GM21423 (cell line): ENCODE data around the gene C10orf62.
"Not testable (repeated sequence)": the region's sequence is repeated elsewhere in the genome, so short reads cannot be mapped to it uniquely, and the experiment has no call there.

Source experiments
- ATAC-seq: cut with Tn5 transposase; IDR thresholded peaks from one replicate; pipeline ENCODE4 v1.9.1; 2021; ENCODE audit warnings: mild to moderate bottlenecking, moderate library complexity; ENCODE audit not compliant: unreplicated experiment

Gene C10orf62, protein sequence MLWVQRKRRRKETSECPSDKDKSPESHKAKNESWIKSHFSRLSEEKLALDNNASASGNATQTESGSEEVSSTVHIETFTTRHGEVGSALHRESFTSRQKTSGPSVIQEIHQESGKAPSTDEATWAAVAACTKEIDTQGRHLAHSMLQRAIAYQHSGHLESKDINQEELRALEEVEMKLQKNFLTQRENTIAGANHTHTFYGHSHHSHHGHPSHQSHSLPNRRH

DNA sequence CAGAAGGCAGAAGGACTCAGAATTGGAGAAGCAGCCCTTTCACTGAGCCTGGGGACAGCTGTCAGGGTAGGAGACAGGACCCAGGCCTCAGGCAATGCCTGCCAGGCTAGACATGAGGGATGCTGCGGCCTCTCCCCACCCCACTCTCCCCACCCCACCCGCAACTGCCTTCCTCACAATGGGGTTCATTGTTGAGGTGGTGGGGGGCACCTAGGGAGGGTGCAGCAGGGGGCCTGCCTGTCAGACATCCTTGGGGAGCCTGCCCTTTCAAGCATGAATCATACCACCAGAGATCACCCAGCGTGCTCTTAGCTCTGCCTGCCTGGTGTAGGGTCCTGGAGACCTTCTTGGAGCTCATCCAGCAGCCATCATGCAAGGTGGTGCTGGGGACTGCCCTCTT is at the start of gene C10orf62:
Gene C10orf62 (plus strand): TSS at position 243 of the 400 bp plus-strand sequence. CDS start 177 bp downstream, outside the sequence.
- no peak for ATAC-seq

DNA sequence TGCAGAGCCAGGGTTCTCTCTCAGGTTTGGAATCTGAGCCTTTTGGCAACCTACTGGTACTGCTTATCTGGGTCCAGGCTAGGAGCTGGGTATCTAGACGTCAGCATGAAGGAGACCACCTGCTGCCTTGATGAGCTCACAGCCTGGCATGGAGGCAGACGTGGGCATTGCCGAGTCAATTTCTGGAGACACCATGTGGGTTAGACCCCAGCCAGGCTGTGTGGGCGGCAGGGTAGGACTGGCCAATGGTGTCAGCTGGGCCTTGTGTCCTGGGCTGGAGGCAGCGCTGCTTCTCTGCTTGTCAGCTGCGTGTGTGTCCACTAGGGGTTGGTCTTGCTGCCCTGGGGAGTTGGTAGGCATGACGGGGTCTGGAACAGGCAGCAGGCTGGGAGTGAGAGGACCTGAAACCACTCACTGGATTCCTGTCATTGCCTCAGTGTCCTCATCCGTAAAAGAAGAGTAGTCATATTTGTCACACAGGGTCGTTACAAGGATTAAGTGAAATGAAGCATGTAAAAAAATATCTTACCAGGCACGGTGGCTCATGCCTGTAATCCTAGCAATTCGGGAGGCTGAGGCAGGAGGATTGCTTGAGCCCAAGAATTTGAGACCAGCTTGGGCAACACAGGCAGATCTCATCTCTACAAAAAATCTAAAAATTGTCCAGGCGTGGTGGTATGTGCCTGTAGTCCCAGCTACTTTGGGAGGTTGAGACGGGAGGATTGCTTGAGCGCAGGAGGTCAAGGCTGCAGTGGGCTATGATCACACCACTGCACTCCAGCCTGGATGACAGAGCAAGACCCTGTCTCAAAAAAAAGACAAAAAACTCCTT is 48.6 kb upstream of the C10orf62 start:
- ATAC-seq: no peak

DNA sequence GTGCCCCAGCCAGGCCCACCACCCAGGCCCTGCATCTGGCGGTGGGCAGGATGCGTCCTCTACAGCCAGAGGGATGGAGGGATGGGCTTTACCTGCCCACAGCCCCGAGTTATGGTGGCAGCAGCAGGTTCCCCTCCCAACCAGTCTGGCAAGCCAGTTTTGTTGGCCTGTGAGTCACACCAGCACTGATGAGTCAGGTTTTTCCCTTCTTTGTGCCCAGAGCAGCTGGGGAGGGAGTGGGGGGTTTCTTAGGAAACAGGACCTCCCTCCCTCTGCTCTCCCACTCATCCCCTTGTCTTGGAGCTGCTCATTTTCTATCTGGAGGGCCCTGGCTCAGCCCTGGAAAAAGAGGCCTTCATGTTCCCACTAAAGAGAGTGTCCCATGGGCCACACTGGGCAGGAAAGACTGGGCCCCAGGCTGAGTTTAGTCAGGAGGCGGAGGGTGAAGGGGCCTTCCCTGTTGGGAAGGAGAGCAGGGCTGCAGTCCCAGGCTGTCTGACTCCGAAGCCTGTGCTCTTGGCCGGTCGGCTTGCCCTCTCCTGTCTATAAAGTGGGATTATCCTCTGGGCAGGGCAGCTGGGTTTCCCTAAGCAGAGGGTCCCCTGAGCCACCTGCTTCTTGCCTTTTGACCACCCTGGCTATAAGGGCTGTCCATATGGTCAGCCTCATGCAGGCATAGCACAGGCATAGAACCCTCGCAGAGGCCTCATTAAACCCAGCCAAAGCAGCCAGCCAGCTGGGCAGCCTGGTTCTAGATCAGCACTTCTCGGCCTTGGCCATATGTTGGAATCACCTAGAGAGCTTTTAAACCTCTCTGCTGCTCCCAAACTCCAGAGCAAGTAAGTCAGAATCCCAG is 47.1 kb upstream of the C10orf62 start:
- ATAC-seq: no peak

DNA sequence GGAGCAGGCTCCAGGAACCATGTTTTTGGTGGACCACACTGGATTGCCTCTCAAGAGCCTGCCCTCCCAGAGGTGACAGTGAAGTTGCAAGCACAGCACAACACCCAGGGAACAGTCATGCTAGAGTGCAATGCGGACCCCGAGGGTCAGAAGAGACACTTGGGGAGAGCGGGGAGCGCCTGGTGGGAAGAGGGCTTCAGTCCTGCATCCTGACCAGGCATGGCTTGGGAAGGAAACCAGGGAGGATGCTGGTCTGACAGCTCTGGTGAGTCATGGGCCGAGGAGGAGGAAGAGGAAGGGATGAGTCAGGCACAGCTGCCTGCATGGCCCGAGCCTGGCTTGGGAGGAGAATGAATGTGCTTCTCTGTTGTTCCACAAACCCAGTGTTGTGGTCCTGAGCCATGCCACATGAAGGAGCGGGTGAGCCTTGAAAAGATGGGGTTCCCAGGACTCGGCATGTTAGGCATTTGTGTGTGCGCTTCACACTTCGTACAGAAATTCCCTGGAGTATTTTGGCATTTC is 46.4 kb upstream of the C10orf62 start:
- no peak for ATAC-seq

DNA sequence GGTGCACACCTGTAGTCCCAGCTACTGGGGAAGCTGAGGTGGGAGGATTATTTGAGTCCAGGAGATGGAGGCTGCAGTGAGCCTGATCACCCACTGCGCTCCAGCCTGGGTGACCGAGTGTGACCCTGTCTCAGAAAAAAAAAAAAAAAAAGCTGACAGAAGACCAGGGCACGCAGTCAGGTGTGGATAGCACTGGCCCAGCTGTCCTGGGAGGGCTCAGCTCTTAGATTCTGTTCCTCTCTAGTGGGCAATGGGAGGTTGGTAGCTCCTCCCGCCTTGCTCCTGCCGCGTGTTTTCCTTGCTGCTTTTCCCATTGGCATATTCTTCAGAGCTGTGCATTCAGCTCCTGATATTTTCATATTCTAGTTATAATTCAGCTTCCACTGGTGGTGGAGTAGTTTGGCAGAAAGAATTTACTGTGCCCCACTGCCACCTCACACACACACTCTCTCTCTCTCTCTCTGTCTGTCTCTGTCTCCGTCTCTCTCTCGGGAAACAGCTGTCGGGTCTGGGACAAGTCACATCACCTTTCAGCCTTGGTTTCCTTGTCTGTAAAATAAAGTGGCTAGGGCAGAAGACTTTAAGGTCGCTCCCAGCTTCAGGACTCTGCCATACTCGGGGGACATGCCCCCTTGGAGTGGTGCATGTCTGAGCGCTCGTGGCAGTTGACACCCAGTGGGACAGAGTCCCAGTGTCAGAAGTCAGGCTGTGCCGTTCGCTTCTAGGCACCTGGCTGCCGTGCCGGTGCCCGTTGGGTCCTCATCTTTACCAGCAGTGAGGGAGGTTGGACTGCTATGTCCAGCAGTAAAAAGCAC is 42.9 kb upstream of the C10orf62 start:
- no peak for ATAC-seq

DNA sequence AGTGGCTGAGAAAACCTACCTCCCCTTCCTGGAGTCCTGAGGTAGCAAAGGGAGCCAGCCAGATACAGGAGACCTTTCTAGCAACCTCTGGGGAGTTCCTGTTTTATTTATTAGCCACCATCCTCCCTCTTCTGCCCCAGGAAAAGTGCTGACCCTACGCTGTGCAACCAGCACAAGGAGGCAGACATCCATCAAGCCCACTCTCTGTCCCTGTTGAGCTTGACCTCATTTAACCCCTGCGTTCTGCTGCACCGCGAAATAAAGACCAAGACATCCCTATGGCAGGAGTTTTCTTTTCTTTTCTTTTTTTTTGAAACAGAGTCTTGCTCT is 42.3 kb upstream of the C10orf62 start:
- ATAC-seq: no peak

DNA sequence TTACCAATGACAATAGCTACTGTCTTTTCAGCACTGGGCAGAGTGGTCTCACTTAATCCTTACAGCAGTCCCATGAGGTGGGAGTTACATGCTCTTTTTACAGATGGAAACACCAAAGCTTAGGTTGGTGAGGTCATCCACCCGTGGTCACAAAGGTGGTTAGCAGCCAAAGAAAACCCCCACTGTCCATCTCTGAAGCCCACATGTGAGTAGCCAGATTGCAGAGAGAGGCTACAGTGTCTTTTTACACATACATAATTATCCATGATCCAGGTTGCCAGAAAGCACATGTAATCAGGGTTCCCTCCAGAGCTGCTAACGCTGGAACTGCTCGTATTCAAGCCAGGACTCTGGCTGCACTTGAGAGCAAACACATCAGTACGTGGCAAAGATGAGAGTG is 41.6 kb upstream of the C10orf62 start:
- ATAC-seq: no peak

DNA sequence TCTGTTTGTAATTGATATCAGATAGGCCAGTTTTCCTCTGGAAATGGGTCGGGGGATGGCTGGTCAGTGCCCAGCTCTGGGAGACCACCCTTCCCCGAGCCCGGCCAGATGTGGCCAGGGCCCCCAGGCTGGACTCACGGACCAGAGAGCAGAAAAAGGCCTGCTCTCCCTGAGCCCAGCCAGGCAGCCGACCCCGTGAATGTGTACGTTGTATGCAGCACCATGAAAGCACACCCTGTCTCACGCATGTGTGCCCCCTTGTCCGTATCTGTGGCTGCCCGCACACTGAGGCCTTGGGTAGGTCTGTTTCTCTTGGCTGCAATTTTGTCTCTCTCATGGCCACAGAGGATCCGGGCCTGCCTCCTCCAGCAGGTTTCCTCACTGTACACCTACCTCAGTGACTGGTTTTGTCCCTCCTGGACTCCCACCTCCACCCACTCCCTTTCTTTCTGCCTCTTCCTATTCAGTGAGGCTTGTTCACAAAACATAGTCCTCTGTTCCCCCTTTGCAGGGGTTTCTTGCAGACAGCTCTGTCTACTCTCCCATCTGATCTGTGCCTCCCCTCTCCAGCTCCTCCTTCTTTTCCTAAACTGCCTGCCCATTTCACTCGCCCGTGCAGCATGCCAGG is 40.6 kb upstream of the C10orf62 start:
- no peak for ATAC-seq

DNA sequence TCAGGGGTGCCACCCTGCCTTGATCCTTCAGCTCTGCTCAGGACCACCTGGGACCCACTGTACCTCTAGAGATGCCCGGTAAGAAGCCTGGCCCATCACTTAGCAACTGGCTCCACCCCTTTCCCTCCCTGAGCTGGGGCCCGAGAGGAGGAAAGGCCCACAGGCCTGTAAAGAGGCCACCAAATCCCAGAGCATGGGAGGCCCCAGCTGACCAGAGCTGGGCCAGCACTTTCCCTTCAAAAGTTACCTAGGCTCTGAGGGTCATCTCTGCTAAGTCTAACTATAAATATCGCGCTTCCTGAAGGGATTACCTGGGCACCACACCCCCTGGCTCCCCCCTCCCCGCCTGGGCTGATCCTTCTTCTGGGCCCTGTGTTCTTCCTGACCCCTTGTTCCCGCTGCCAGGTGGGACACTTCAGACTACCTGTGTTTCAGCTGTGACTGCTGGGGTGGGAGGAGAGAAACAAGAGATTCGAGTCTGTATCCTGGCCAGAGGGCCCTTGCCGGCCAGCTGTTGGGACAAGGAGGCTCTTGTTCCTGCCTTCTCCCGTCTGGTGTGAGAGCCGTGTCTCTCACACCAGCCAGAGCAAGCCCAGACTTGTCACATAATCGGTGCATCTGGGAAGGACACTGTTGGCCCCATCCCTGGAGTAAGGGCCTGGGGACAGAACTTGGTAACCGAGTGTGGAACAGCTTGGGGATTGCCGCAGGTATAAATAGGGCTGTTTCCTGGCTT is 39.8 kb upstream of the C10orf62 start:
- ATAC-seq: no peak

DNA sequence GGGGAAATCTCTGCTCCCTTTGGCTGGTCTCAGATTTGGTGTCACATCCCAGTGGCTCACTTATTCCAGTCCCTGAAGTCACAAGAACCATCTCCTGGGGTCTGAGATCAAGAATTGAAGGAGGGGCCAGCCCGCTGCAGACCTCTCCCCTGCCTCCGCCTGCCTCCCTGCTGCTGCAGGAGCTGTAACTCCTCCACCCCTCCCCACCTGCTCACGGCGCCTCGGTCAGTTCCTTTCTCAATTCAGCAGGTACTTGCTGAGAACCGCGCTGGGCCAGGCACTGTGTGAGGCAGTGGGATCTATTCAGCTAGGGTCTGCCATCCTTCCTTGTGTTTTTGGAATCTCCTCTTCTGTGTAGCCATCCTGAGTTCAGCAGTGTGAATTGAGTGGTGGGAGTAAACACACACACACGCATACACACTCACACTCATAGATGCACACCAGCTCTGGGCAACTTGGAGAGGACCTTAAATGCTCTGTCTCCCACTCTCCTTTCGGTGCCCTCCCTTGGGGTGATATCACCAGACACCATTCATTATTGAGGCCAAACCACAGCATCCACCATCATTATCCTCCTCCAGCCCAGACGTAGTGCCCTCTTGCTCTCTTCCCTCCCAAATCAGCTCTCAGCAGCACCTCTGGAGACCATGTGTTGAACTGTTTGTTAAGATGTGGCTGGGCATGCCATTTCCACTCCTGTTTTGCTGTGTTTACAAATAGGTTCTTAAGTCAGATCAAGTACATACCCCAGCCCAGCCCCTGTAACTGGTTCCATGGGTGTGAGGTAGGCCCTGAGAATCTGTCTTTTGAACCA is 39.0 kb upstream of the C10orf62 start:
- no peak for ATAC-seq

DNA sequence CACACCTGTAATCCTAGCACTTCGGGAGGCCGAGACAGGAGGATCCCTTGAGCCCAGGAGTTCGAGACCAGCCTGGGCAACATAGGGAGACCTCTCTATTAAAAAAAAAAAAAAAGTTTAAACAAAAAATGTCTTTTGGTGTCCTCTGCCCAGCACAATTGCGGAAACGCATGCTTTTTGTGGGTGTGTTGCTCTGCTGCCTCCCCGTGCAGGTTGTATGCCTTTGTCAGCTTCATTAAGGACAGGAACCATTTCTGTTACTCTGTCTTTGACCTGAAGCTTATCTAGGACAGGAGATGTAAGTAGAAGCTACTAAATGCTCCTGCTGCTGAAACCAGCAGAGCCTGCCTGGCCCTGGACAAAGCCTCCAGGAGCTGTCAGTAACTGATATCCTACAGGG is 38.2 kb upstream of the C10orf62 start:
- no peak for ATAC-seq

DNA sequence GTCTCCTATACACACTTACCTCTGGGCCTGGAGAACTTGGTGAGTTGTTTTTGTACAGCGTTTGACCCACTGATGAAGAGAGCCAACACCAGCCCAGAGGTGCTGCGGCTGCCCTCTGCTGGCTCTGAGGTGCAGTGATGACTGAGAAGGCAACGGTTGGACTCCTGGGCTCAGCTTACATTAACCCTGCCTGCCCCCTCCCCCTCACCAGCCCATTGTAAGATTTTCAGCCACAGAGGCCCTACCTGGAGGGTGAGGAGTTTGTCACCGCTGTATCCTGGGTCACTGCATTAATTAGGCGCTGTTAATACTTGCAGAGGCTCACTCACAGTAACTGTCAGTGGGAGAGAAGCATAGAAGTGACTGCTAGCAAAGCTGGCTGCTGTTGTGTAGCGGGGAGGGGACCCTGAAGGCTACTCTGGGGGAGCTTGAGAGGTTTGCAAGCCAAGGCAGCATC is 35.9 kb upstream of the C10orf62 start:
- ATAC-seq: no peak

DNA sequence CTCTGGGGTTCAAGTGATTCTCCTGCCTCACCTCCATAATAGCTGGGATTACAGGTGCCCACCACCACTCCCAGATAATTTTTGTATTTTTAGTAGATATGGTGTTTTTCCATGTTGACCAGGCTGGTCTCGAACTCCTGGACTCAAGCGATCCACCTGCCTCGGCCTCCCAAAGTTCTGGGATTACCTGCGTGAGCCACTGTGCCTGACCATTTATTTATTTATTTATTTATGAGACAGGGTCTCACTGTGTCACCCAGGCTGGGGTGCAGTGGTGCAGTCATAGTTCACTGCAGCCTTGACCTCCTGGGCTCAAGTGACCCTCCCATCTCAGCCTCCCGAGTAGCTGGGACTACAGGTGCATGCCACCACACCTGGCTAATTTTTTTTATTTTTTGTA is 35.2 kb upstream of the C10orf62 start:
- not testable (repeated sequence) for ATAC-seq

DNA sequence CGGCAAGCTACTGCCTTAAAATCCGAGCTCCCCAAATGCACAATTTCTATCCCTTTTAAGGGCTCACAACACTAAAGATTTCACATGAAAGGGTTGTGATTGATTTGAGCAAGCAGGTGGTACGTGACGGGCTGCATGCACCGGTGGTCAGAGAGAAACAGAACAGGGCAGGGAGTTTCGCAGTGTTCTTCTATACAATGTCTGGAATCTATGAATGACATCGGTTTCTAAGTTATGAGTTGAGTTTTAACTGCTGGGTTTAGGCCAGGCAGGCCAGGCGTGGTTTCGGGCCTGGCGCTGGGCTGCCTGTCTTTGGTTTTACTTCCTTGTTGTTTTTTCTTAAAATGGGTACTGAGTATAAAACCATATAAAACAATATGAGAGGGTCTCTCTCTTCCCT is 34.0 kb upstream of the C10orf62 start:
- not testable (repeated sequence) for ATAC-seq

DNA sequence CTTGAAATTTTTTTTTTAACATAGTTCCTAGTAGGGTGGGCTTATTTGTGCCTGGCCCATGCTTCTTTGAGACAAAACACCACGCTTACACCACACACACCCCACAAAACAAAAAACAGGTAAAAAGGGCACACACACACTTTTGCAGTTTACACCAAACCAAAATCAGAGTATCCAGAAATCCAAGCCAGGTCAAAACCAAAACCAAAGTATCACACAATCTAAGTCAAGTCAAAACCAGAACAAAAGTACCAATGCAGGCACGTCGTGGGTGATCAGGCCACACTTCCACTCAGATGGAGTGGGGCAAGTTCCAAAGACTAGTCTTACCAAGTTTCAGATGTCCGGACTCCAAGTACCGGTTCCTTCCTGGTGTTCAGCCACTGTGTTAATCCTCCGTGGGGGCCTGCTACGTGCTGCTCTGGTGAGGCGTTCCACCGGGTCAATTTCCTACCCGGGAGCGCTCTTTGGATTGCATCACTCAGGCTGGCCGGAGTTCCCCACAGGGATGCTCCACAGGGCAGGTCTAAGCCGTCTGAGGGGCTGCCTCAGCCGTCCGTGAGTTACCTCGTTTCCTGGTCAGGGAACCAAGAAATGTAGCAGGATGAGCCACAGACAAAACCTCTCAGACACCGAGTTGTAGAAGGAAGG is 28.7 kb upstream of the C10orf62 start:
- ATAC-seq: not testable (repeated sequence)

DNA sequence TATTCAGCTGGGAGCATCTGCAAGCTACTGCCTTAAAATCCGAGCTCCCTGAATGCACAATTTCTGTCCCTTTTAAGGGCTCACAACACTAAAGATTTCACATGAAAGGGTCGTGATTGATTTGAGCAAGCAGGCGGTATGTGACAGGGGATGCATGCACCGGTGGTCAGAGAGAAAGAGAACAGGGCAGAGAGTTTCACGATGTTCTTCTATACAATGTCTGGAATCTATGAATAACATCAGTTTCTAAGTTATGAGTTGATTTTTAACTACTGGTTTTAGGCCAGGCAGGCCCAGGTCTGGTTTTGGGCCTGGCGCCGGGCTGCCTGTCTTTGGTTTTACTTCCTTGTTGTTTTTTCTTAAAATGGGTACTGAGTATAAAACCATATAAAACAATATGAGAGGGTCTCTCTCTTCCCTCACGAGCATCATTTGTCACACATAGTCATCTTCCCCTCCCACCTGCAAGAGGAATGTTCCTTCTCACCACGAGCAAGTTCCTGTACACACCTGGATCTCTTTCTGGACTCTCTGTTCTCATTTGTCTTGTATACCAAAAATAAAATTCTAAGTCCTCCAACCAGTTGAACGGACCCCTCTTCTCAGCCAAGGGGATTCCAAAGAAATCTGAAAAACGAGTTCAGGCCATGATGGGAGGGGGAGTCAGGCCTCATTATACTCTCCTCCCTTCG is 28.0 kb upstream of the C10orf62 start:
- not testable (repeated sequence) for ATAC-seq

DNA sequence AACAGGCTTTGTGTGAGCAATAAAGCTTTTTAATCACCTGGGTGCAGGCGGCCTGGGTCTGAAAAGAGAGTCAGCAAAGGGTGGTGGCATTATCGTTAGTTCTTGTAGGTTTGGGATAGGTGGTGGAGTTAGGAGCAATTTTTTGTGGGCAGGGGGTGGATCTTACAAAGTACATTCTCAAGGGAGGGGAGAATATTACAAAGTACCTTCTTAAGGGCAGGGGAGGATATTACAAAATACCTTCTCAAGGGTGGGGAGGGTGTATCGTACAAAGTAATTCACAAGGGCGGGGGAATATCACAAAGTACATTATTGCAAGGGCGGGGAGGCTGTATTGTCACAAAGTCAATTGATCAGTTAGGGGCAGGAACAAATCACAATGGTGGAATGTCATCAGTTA is 27.2 kb upstream of the C10orf62 start:
- not testable (repeated sequence) for ATAC-seq
